NCI-H1436 (cell line): ENCODE results near the gene PDE7B.
A peak's percentile ranks its signal among the peaks of the same experiment; 100 is the strongest.
"Not testable (repeated sequence)": the region's sequence is repeated elsewhere in the genome, so short reads cannot be mapped to it uniquely, and the experiment has no call there.

ENCODE experiments used
- DNase-seq: peaks from one replicate; lab custom pipeline; 2025; lab: John Stamatoyannopoulos, UW

The PDE7B gene

GRCh38 chr6:136073216-136073615 lies 221.7 kb downstream of the PDE7B start:
- DNase-seq: no peak

GRCh38 chr6:136076496-136076895 lies 225.0 kb downstream of the PDE7B start:
- DNase-seq: no peak

- no peak for DNase-seq
Measured at GRCh38 chr6:136077834-136078576, 226.5 kb downstream of the PDE7B start.

- no peak for DNase-seq
Measured at GRCh38 chr6:136079701-136080565, 228.4 kb downstream of the PDE7B start.

GRCh38 chr6:136083540-136083939 lies 232.0 kb downstream of the PDE7B start:
- no peak for DNase-seq

GRCh38 chr6:136084403-136084802 lies 232.9 kb downstream of the PDE7B start:
- DNase-seq: no peak

- DNase-seq: no peak
Measured at GRCh38 chr6:136085370-136086115, 234.0 kb downstream of the PDE7B start.

- DNase-seq: no peak
Measured at GRCh38 chr6:136086686-136087085, 235.2 kb downstream of the PDE7B start.

- DNase-seq: no peak
Measured at GRCh38 chr6:136087986-136088385, 236.5 kb downstream of the PDE7B start.

- no peak for DNase-seq
Measured at GRCh38 chr6:136088693-136089092, 237.2 kb downstream of the PDE7B start.

GRCh38 chr6:136089876-136090275 lies 238.4 kb downstream of the PDE7B start:
- no peak for DNase-seq

GRCh38 chr6:136090929-136091328 lies 239.4 kb downstream of the PDE7B start:
- DNase-seq: no peak

GRCh38 chr6:136092897-136093296 lies 241.4 kb downstream of the PDE7B start:
- DNase-seq: peak; percentile 24

- DNase-seq: no peak
Measured at GRCh38 chr6:136093835-136094234, 242.3 kb downstream of the PDE7B start.

- no peak for DNase-seq
Measured at GRCh38 chr6:136094812-136095211, 243.3 kb downstream of the PDE7B start.

- DNase-seq: no peak
Measured at GRCh38 chr6:136095986-136096385, 244.5 kb downstream of the PDE7B start.

- no peak for DNase-seq
Measured at GRCh38 chr6:136102991-136103688, 251.6 kb downstream of the PDE7B start.

- DNase-seq: no peak
Measured at GRCh38 chr6:136103763-136104311, 252.3 kb downstream of the PDE7B start.

- no peak for DNase-seq
Measured at GRCh38 chr6:136104556-136104955, 253.1 kb downstream of the PDE7B start.

GRCh38 chr6:136105797-136106196 lies 254.3 kb downstream of the PDE7B start:
- not testable (repeated sequence) for DNase-seq

GRCh38 chr6:136108361-136108945 lies 257.0 kb downstream of the PDE7B start:
- no peak for DNase-seq
